COLO668 (cell line): ENCODE data around the gene DUSP9.

Source experiments
- DNase-seq: peaks from one replicate; lab custom pipeline; 2025; ENCODE audit not compliant: unreplicated experiment; lab: John Stamatoyannopoulos, UW

The DUSP9 gene

DNA sequence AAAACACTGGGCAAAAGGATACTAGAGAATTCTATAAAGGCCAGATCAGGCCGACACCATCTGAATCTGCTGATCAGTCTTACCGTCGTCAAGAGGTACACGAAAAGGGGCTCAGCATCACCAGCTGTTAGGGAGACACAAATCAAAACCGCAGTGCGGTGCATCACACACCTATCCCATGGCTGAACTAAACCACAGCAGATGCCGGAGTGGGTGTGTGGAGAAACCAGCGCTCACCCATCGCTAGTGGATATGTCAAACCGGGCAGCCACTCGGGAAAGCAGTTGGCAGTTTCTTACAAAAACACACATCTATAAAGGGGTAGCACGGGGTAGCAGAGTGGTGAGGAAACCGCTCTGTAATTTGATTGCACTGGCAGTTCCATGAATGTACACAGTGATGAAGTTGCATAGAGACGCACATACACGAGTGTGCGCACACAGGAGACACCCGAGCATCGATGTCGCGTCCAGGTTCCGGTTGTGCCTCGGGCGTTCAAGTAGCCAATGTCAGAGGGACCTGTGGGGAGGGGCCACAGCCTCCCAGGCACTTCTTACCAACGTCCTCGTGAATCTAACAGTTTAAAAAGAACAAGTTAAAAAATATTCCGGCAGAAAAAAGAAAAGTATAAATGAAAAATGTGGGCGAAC, 24.9 kb upstream of the DUSP9 start:
- no peak for DNase-seq

DNA sequence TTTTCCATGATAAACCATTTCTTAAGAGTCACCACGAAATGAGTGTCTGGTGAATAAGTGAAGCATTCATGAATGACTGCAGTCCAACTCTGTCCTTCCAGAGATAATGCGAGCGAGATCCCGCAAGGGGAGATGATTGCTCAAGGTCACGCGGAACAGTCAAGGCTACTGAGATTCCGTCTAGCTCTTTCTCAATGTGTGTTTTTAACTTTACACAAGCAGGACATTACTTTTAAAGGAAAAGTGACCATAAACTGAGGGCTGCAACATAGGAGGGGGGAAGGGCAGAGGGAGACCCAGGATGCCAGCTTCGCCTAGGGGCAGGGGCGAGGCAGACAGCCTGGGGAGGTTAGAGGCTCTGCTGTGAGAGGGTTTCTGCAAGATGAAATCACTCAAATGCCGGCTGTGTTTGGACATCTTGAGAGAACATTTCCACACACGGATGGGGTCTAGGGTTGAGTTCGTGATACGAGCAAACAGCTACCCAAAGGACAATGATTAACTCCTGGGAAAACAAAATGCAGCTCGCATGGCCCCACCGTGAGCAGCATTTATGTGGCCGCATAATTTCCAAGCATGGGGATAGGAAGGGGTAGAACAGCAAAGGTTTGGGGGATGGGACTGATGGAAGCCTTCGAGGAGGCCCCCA, 24.2 kb upstream of the DUSP9 start:
- DNase-seq = no peak

DNA sequence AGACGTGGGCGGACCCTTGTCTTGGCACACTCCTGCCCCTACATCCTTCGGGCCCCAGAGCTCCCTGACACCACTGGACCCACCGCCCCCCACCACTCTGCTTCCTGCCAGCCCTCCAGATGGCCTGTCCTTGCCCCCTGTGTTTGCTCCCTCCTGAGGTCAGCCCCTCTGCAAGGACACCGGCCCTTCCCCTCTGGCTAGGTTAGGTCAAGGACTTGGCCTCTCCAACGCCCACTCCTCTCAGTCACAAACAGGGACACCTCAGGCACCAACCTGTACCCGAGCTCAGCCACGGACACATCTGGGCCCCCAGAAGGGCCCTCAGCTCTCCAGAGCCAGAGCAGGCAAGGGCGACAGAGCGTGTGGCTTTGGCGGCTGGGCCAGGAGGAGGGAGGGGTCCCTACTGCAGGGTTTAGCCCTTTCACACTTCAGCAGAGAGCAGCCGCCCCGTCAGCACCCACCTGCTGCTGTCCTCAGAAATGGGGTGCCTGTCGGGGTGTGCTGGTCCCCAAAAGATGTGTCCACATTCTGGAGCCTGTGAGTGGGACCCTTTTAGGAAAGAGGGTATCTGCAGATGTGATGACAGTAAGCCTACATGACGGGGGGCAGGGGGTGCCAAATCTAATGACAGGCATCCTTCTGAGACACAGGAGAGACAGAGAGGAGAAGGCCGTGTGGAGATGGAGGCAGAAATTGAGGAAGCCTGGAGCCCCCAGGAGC, 23.5 kb upstream of the DUSP9 start:
- DNase-seq = no peak

DNA sequence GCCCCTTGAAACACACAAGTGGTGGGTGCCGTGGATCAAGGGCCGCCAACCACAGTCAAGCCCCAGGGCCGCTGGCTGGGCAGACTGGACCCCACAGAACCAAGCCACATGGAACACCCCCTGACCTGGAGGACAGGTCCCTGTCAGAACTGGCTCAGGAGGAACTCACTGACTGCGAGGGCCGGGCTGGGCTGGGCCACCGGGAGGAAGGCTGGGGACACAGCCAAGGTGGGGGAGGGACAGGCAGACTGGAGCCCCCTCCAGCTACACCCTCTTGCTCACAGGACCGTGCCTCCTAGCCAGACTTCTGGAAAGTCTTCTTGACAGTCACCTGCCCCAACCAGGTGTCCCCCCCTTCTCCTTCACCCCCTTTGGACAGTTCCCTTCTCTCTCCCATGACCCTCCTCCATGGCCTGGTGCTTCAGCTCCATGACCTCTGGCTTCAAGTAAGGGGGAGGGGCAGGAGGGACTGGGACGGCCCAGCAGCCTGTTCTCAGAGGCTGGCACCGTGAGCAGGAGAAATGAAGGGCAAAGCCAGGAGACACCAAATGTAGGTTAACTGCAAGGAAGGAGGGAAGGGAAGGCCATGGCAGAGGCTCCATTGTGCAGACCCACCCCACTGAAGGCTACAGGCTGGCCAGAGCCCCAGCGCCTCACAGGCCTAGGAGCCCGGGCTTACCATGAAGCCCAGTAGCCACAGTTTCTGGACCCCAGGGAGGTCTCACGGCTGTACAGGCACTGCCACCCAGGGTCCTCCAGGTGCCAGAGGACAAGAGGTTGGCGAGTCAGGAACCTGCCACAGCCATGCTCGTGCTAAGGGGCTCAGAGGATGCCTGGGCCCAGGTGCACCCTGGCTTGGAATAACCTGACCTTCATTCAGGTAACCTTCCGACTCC, 22.6 kb upstream of the DUSP9 start:
- no peak for DNase-seq

DNA sequence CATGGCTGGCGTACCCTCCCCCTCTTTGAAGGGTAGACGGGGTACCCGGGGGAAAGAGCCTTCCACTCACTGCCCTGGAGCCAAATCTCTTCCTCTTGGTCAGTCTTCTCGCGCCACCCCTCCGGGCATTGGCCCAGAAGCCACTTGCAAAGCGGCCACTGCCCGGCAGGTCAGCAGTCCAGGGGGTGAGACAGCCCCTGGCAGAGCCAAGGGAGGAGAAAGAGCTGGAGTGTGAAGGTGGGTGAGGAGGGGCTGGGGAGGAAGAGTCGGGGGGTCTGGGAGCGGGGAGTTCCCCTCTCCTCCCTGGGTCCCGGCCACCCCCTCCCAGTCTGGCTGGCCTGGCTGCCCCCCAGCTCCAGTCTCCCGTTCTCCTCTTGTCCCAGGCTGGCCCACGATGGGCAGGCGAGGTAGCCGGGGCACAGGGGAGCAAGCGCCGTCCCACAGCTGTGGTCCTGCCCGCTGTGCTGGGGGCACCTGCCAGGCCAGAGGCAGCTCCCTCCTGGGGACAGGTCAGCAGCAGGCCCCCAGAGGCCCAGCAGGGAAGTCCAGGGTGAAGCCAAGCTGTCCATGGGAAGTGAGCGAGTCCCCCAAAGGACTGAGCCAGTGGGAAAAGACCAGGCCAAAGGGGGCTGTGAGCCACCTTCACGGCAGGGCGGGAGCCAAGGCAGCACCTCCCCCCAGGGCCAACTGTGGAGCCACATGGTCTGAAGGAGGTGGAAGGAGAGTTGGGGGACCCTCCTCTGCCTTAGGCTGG, 21.6 kb upstream of the DUSP9 start:
- DNase-seq = no peak

DNA sequence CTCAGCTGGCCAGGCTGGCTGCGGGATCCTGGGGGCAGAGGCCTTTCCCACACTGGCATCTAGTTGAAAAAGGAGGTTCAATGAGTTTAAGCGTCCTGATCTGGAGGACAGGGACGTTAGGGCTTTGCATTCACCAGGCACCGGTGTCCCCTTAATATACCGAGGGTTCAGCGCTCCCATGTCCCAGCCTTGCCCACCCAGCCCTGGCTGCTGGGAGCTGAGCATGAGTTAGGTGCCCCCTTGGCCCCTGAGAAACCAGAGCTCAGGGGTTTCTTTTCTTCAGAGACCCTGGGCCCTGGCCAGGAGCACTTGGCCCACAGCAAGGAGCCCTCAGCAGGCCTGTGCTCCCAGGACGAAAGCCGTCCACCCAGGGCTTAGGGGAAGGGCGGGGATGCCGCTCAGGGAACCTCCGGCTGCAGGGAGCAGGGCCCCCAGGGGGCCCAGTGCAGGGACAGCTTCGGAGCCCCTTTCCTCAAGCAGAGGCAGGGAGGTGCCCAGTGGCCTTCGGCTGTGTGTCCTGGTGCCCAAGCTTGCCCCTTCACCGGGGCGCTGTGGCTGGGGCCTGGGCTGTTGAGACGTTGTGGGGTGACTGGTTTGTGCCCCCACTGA, 20.9 kb upstream of the DUSP9 start:
- DNase-seq = no peak

DNA sequence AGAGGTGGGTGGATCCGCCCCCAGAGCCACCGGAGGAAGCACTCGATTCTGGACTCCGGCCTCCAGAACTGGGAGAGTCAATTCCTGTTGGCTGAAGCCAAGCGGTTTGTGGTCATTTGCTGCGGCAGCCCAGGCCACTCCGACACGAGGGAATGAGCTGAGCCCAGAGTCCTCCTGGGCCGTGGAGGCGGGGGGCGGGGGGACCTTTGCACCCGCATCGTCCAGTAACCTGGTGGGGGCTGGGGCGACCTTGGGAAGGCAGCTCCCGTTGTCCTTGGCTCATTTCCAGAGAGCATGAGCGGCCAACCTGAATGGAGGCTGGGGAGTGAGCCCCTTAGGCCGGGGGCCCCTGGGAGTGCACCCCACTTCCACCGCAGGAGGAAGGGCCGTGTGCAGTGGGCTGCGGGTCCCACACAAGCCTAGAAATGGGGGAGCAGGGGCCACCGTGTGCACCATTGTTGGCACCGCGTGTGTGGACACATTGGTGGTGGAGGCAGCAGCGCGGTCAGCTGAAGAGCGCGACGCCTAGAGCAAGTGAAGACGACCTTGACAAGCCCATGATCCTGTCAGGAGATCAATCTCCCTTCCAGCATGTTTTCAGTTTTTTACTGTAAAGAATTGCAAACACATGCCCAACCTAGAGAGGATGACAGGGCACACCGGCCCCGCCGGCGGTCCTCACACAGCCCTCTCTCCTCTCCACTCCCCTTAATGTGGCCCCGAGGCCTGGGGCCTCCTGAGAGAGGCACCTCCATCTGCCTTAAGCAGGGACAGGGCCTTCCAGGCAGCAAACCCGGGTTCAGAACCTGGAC, 19.9 kb upstream of the DUSP9 start:
- no peak for DNase-seq

DNA sequence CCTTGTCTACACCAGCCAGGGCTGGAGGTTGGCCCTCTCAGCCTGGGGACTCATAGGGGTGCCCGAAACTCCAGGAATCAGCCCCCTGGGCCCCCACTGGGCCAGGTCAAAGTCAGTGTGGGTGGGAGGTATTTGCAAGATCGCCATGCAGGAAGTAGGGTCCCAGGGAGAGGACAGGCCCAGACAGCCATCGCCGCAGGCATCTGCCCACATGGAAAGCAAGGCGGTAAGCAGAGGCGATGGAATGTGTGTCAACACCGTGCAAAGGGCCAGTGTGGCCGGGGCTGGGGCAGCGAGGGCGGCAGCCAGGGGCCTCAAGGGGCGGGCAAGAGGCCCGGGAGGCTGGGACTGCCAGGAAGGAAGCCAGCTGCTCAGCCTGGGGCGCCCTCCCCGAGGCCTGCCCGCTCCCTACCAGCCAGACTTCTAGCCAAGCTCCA, 19.3 kb upstream of the DUSP9 start:
- DNase-seq = no peak

DNA sequence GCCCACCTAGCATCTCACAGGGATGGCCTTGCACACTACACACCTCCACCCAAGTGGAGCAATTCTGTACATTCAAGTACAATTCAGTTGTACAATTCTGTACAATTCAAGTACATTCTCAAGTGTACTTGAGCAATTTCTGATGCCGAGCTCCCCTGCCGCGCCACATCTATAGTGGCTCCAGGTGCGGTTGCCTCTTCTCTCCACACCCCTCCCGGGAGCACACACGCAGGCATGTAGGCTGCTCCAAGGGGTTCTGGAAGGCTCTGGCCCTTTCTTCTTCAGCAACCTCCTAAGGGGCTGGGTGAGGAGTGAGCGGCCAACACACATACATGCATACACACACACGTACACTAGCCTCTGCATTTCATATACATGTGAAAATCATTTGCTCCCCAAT, 18.9 kb upstream of the DUSP9 start:
- no peak for DNase-seq

DNA sequence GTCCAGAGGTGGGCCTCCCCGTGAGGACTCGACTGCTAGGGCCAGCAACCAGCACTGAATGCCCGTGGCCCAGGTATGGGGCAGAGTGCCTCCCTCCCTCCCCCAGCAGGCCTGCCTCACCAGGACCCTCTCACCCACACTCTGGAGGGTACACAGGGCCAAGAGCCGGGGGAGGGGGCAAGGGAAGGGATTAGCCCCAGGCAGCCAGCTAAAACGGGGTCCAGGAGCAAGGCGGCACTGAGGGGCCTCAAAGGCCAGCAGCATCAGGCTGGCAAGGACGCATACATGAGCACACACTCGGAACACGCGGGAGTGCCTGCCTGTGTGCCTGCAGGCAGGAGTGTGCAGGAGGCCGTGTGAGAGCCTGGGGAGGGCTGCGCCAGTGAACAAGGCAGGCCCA, 18.3 kb upstream of the DUSP9 start:
- no peak for DNase-seq

DNA sequence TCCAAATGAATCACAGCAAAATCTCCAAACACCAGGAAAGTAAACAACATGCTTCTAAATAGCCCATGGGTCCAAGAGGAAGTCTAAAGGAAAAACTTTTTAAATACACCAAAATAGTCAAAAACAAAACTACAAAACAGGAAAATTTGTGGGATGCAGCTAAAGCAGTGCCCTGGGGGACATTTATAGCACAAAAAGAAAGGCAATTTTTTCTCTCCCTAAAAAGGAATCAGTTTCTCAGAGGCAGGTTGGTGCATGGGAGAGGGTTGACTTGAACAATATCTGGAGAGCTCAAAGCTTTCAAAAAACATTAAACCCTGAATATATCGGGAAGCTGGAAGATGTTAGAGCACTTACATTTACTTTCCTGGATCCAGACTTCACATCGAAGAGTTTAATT, 15.7 kb upstream of the DUSP9 start:
- DNase-seq = no peak

DNA sequence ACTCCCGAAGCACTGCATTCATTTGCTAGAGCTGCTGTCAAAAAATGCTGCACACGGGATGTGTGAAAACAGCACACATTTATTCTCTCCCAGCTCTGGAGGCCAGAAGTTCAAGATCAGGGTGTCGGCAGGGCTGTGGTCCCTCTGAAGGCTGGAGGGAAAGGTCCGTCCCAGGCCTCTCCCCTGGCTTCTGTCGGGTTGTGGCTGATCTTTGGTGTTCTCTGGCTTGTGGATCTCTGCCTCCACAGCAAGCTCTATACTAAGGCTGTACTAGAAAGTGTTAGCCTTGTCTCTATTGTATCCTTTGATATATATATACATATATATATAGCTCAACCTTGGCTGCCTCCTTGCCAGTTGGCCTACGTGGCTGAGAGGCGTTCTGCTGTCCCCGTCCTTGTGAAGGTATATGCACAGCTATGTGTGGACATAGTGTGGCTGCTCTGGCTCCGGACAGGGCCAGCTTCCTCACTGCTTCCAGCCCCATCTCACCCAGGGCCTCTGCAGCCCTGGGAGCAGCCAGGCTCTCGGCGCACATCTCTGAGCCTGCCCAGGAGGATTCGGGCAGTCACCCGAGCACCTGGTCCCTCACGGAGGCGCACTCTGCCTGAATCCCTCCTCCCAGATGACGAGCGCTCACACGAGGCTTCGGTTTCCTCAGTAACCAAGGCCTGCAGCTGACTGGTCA, 15.0 kb upstream of the DUSP9 start:
- DNase-seq = no peak

DNA sequence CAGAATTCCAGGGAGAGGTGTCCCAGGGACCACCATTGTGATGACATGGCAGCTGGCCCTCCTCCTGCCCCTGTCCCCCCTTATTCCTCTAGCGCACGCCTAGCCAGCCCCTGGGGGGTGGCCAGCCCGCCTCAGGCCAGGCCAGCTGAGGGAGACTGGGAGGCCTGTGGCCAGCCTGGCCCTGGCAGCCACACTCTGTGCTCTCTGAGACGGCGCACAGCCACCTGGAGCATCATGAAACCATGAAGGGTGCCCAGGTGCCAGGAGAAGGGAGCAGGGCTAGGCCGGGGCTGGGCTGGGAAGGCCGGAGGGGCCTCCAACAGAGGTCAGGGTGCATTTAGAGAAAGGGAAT, 14.4 kb upstream of the DUSP9 start:
- no peak for DNase-seq

DNA sequence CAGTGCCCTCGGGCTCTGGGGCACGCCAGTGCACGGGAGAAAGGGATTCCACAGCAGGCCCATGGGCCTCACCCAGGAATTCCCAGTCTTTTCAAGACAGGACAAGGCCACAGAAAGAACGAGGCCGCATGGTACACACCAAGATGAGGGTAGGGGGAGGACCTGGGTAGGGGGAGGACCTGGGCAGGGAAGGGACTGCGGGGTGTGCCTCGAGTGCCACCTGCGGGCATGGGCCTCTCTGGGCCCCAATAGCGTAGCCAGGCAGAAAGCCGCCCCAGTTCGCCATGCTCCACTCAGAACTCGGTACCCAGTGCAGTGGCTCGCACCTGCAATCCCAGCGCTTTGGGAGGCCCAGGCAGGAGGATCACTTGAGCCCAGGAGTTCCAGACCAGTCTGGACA, 14.0 kb upstream of the DUSP9 start:
- no peak for DNase-seq

DNA sequence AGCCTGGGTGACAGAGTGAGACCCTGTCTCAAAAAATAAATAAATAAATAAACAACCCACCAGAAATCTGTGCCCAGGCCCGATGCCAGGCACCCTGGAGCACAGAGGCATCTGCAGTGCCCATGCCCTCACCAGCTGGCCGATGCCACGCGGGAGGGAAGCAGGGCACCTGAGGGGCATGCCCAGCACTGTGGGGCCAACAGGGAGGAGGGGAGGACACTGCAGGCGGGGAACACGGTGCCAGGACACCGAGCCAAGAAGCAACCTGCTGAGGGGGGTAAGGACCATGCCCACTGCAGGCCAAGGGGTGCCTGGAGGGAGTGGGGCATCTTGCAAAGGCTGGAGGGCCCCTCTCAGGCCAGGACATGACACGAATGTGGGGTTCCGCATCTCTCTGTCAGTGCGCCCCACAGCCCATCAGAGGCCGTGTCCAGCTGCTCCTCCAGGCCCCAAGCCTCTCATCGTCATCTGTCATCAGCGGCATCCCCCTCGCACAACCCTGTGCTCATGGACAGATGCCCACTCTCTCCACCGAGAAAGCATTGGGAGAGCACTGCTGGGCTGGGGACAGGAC, 13.3 kb upstream of the DUSP9 start:
- no peak for DNase-seq

DNA sequence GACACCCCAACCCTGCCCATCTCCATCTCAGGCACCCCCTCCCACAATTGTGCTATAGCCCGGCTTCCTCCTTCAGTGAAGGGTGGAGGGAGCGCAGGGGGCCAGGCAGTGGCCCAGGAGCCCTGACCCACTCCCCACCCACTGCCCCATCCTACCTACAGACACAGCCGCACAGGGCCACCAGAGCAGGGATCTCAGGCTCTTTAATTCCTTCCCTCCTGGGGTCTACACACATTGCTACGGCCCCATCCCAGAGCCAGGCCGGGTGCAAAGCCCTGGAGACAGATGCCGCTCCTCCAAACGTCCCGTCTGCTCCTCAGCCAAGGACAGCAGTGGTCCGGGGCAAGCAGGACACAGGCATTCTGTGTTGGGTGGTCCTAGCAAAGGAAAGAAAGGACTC, 12.8 kb upstream of the DUSP9 start:
- no peak for DNase-seq

DNA sequence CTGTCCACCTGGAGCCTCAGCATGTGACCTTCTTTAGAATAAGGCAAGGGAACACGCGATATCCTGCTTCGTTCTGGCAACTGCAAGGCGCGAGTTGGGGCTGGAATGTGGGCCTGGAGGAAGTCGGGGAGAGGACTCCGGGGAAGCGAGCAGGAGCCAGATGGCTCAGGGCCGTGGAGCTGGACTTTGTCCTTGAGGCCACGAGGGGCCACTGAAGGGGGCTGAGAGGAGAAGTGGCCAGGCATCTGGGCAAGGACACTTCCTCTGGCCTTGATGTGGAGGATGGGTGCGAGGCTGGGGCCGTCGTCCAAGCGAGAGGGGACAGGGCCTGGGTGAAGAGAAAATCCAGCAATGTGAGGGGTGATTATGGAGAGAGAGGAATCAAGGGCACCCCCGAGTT, 12.2 kb upstream of the DUSP9 start:
- DNase-seq = no peak

DNA sequence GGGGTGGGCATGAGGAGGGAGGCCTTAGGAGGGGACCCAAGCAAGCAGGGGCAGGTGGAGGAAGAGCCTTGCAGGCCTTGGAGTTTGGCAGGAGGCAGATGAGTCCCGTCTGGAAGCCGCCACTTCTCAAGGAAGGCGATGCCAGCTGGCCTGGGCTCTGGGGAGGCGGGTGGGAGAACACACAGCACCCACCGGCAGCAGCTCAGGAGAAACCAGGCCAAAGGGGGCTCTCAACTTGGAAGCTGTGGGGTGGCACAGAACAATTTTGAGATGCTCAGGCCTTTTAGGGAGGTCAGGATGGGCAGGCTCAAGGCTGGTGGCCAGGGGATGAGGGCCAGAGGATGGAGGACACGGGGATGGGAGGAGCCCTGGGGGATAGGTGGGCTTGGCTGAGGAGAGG, 11.6 kb upstream of the DUSP9 start:
- DNase-seq = no peak
